OCI-LY3 (cell line): ENCODE data around the gene SH3BGRL3.
"Not testable (repeated sequence)": the region's sequence is repeated elsewhere in the genome, so short reads cannot be mapped to it uniquely, and the experiment has no call there.

ENCODE experiments used
- H2AFZ ChIP-seq: fragments of 200-600, 300-600 bp; shearing (Covaris generic); 2 replicates; pipeline ENCODE4 v1.6.0; 2014; ENCODE audit warnings: antibody characterized with exemption, low read depth, low read length
- H3K27ac ChIP-seq: fragments of 200-600, 300-600 bp; sonication (generic); 2 replicates; pipeline ENCODE4 v1.5.1; 2014; ENCODE audit warnings: mild to moderate bottlenecking, low read length, moderate library complexity, mixed read lengths
- H3K27me3 ChIP-seq: fragments of 200-600, 300-600 bp; sonication (generic); 2 replicates; pipeline ENCODE4 v1.6.1; 2014; ENCODE audit warnings: low read depth, low read length, mixed read lengths
- H3K36me3 ChIP-seq: fragments of 200-600, 300-600 bp; sonication (generic); replicated peaks from 2 replicates; pipeline ENCODE3; 2014; ENCODE audit warnings: low read depth, low read length, mixed read lengths
- H3K4me1 ChIP-seq: fragments of 300-600, 200-600 bp; sonication (generic); 2 replicates; pipeline ENCODE4 v1.6.1; 2014; ENCODE audit warnings: low read length, mixed read lengths
- H3K4me2 ChIP-seq: fragments of 200-600, 300-600 bp; sonication (generic); 2 replicates; pipeline ENCODE4 v1.6.1; 2014; ENCODE audit warnings: low read length, mixed read lengths
- H3K4me3 ChIP-seq: fragments of 300-600, 200-600 bp; sonication (generic); 2 replicates; pipeline ENCODE4 v1.5.1; 2014; ENCODE audit warnings: antibody characterized with exemption, mild to moderate bottlenecking, low read length, moderate library complexity
- H3K79me2 ChIP-seq: fragments of 300-600, 200-600 bp; shearing (Covaris generic); 2 replicates; pipeline ENCODE4 v1.6.1; 2014; ENCODE audit warnings: mild to moderate bottlenecking, low read length, mixed read lengths
- H3K9ac ChIP-seq: fragments of 300-600, 200-600 bp; shearing (Covaris generic); 2 replicates; pipeline ENCODE4 v1.6.0; 2014; ENCODE audit warnings: mild to moderate bottlenecking, low read length, moderate library complexity
- H3K9me3 ChIP-seq: fragments of 200-600, 300-600 bp; shearing (Covaris generic); 2 replicates; pipeline ENCODE4 v1.6.1; 2014; ENCODE audit warnings: low read length, mixed read lengths; ENCODE audit not compliant: insufficient read depth
- H4K20me1 ChIP-seq: fragments of 200-600, 300-600 bp; sonication (generic); 2 replicates; pipeline ENCODE4 v1.6.1; 2016; ENCODE audit warnings: low read length, mixed read lengths; ENCODE audit not compliant: insufficient read depth
- EZH2phosphoT487 ChIP-seq: fragments of 200-600 bp; shearing (Covaris generic); IDR thresholded peaks from 2 replicates; pipeline ENCODE4 v1.6.1; 2018; ENCODE audit warnings: antibody characterized with exemption, mixed run types, low read depth
- TF ChIP-seq, protein P1 (sequence below): fragments of 200-600, 300-600 bp; sonication (generic); IDR thresholded peaks from 2 replicates; pipeline ENCODE4 v1.5.1; 2014; ENCODE audit warnings: antibody characterized with exemption, low read length, low read depth

The SH3BGRL3 gene

GRCh38 chr1:26305667-26306289 lies 25.9 kb downstream of the SH3BGRL3 start:
- Histone ChIP-seq H3K27me3 (no peaks in the 10 kb centered on the region), H3K9me3 (no peaks in the 10 kb centered on the region), H3K4me1 (peaks cover 13% of the 10 kb centered on the region), H3K36me3 (no peaks in the 10 kb centered on the region), H3K79me2 (no peaks in the 10 kb centered on the region), H3K9ac (peak overlapping the region; percentile 69), H3K4me2 (peak overlapping the region; percentile 90), H3K4me3 (peak overlapping the region; percentile 93), H2AFZ (peak overlapping the region; percentile 81; the same call in 1 of the 2 replicates), H4K20me1 (no peaks in the 10 kb centered on the region), H3K27ac (no peak overlapping the region)
- TF ChIP-seq EZH2phosphoT487: no peak
- TF ChIP-seq, protein P1, sequence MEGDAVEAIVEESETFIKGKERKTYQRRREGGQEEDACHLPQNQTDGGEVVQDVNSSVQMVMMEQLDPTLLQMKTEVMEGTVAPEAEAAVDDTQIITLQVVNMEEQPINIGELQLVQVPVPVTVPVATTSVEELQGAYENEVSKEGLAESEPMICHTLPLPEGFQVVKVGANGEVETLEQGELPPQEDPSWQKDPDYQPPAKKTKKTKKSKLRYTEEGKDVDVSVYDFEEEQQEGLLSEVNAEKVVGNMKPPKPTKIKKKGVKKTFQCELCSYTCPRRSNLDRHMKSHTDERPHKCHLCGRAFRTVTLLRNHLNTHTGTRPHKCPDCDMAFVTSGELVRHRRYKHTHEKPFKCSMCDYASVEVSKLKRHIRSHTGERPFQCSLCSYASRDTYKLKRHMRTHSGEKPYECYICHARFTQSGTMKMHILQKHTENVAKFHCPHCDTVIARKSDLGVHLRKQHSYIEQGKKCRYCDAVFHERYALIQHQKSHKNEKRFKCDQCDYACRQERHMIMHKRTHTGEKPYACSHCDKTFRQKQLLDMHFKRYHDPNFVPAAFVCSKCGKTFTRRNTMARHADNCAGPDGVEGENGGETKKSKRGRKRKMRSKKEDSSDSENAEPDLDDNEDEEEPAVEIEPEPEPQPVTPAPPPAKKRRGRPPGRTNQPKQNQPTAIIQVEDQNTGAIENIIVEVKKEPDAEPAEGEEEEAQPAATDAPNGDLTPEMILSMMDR: no peak

DNA sequence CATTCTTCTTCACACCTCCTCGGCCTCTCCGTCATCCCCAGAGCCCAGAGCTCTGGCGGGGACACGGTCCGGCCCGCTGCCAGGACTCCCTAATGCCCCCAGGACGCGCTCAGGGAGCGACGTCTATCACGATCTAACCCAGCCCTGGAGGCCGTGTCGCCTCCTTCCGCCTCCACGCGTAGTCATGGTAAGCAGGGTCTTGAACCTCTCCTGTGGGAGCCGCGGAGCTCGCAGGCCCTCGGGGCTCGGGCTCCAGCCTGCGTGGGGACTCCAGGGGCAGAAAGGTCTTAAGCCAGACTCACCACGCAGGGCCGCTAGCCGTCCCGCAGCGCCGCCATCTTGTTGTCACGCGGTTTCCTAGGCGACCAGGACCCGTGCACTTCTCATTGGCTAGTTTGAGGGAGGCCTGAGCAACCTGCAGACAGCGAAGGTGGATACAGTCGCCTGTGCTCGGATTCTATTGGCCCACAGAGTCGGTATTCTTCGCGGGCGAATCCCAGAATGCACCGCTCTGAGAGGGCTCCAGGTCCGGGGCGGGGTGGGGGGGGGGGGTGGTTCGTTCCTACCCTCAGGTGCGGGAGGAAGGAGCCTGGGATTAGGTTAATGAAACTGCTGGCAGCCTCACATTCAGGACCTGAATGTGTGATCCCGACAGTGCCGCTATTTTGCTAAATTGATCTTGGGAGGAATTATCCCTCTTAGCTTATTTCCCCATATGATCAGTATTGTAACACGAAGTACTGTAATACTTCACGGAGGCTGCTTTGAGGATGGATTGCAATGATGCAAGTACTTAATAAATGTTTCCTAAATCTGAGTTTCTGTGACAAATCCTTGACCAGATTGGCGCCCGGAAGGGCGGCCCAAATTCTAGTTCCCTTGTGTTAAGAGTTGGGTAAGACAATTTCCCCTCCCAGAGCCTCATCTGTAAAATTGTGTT lies 26.7 kb downstream of the SH3BGRL3 start, which contains the start of gene UBXN11:
TSS of gene UBXN11 (minus strand) at position 347 of the 940 bp plus-strand sequence. CDS start 3,753 bp downstream, outside the sequence.
- Histone ChIP-seq H3K4me1 (peaks cover 13% of the 10 kb centered on the region), H3K9ac (peak within 1 kb of the TSS; percentile 96), H4K20me1 (no peaks in the 10 kb centered on the region), H3K36me3 (no peaks in the 10 kb centered on the region), H3K9me3 (no peaks in the 10 kb centered on the region), H3K27ac (peak within 1 kb of the TSS; percentile 74), H2AFZ (peak within 1 kb of the TSS; percentile 81), H3K4me2 (peak within 1 kb of the TSS; percentile 95), H3K4me3 (peak within 1 kb of the TSS; percentile 93), H3K79me2 (no peaks in the 10 kb centered on the region), H3K27me3 (no peaks in the 10 kb centered on the region)
- no peak for TF ChIP-seq EZH2phosphoT487
- TF ChIP-seq, protein P1: no peak

GRCh38 chr1:26307363-26307781 lies 27.5 kb downstream of the SH3BGRL3 start:
- Histone ChIP-seq H3K9ac (peak overlapping the region; percentile 96), H4K20me1 (no peaks in the 10 kb centered on the region), H3K4me1 (peaks cover 13% of the 10 kb centered on the region), H3K9me3 (no peaks in the 10 kb centered on the region), H2AFZ (peak overlapping the region; percentile 75), H3K4me3 (peak overlapping the region; percentile 88), H3K79me2 (no peaks in the 10 kb centered on the region), H3K27me3 (no peaks in the 10 kb centered on the region), H3K27ac (peak overlapping the region; percentile 74), H3K36me3 (no peaks in the 10 kb centered on the region), H3K4me2 (peak overlapping the region; percentile 95)
- TF ChIP-seq, protein P1: no peak
- no peak for TF ChIP-seq EZH2phosphoT487

DNA sequence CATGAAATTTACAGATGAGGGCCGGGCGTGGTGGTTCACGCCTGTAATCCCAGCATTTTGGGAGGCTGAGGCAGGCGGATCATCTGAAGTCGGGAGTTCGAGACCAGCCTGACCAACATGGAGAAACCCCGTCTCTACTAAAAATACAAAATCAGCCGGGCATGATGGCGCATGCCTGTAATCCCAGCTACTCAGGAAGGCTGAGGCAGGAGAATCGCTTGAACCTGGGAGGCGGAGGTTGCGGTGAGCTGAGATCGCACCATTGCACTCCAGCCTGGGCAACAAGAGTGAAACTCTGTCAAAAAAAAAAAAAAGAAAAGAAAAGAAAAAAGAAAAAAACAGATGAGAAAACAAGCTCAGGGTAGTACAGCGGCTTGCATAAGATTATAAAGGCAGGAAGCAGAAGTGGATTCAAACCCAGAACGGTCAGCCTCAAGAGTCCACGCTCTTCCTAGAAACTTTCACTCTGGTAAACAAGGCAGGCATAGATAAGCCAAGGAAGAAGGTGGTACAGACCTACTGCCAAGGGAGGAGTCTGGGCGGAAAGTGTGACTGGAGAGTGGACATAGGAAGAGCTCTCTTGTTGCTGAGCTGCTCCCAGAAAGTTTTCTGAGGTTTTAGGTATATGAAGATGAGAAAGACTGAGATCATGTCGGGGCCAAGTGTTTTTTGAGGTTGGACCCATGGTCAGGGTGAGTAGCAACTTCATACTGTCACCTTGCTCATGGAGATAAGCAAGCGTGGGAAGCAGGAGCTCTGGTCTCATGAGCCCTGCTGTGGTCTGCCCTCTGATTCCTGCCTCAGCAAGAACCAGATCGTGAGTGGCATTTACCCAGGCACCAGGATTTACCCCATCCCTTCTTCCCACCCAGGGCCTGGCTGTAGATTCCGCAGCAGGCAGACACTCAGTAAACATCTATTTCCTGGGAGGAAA lies 28.3 kb downstream of the SH3BGRL3 start:
- H3K79me2 ChIP-seq, H3K9ac ChIP-seq, H3K27ac ChIP-seq, H4K20me1 ChIP-seq, H3K27me3 ChIP-seq, H3K9me3 ChIP-seq, H2AFZ ChIP-seq, H3K36me3 ChIP-seq, H3K4me3 ChIP-seq: not testable (repeated sequence)
- H3K4me2 ChIP-seq: peak overlapping the region; percentile 95; the same call in 1 of the 2 replicates
- peaks cover 13% of the 10 kb centered on the region for H3K4me1 ChIP-seq
